Peyer's patch (tissue), 4 donors: ENCODE results near the gene PTPRB.

Source experiments
- POLR2A ChIP-seq, 2 donors: fragments of 450-650 bp; IDR thresholded peaks; one replicate each; pipeline ENCODE4 v1.5.1; 2017; ENCODE audit warnings: antibody characterized with exemption in 2 of 2, mild to moderate bottlenecking in 2 of 2, moderate library complexity in 2 of 2
- TF ChIP-seq, protein P1 (sequence below), 6 experiments: fragments of 450-650 bp in 4 of 6; fragments of 200-600 bp in 2 of 6; sonication (generic) in 1 of 6; IDR thresholded peaks; one replicate each; pipeline ENCODE4 v1.5.1; 2017 to 2019; ENCODE audit warnings: antibody characterized with exemption in 6 of 6, mild to moderate bottlenecking in 3 of 6, moderate library complexity in 1 of 6

DNA sequence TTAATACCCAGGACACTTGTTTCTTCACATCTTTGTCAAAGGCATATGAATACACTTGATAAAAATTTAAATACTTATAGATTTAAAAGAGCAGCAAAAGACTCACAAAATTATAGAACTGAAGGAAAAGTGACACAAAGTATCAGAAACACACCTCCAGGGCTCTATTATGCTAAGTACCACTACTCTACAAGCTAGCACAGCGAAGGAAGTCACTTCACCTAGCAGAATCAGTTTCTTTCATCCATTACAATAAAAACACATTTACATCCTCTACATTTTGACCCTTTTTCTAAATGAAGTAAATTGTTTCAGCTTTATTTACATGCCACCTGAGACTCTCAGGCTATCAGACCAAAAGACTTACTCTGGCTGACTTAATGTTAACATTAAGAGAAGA lies 26.6 kb upstream of the PTPRB start:
- no peak for TF ChIP-seq POLR2A (IDR thresholded peaks at IDR 0.05)
- TF ChIP-seq, protein P1, sequence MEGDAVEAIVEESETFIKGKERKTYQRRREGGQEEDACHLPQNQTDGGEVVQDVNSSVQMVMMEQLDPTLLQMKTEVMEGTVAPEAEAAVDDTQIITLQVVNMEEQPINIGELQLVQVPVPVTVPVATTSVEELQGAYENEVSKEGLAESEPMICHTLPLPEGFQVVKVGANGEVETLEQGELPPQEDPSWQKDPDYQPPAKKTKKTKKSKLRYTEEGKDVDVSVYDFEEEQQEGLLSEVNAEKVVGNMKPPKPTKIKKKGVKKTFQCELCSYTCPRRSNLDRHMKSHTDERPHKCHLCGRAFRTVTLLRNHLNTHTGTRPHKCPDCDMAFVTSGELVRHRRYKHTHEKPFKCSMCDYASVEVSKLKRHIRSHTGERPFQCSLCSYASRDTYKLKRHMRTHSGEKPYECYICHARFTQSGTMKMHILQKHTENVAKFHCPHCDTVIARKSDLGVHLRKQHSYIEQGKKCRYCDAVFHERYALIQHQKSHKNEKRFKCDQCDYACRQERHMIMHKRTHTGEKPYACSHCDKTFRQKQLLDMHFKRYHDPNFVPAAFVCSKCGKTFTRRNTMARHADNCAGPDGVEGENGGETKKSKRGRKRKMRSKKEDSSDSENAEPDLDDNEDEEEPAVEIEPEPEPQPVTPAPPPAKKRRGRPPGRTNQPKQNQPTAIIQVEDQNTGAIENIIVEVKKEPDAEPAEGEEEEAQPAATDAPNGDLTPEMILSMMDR (IDR thresholded peaks at IDR 0.05) = no peak
